Brain microvascular endothelial cell (primary cell): ENCODE measurements around the gene TMEM43.

Experiments
- DNase-seq: peaks from one replicate; pipeline ENCODE4 v3.0.0-alpha.2; 2020
- H3K27ac ChIP-seq: fragments of 250-450 bp; sonication (Bioruptor Pico); 2 replicates; pipeline ENCODE4 v1.5.1; 2020; ENCODE audit warnings: mild to moderate bottlenecking, moderate library complexity
- H3K27me3 ChIP-seq: fragments of 250-450 bp; sonication (Bioruptor Pico); replicated peaks from 2 replicates; pipeline ENCODE4 v1.5.1; 2020; ENCODE audit warnings: mild to moderate bottlenecking
- H3K36me3 ChIP-seq: fragments of 250-450 bp; sonication (Bioruptor Pico); replicated peaks from 2 replicates; pipeline ENCODE4 v1.5.1; 2020; ENCODE audit warnings: mild to moderate bottlenecking
- H3K4me3 ChIP-seq: 2 replicates; pipeline ENCODE4 v1.5.1; 2011; ENCODE audit warnings: low read depth, mild to moderate bottlenecking, control low read depth, low read length, moderate library complexity
- CTCF ChIP-seq: IDR thresholded peaks from 2 replicates; pipeline ENCODE4 v1.5.1; 2011; ENCODE audit warnings: low read depth, mild to moderate bottlenecking, moderate library complexity, low read length, control low read depth, inconsistent platforms; ENCODE audit errors: missing control alignments
- in situ Hi-C: cut with HindIII; loops from 2 replicates; pipeline ENCODE4 v1.10.0; 2017; ENCODE audit warnings: low sequenced_read_pairs, low pct_ligation_motif_present

TMEM43 gene

GRCh38 chr3:14154276-14154675 is 29.4 kb downstream of the TMEM43 start:
- DNase-seq, result no peak
- H3K27me3 ChIP-seq, result no peaks in the 10 kb centered on the region
- in situ Hi-C loops, result no loop called here
- TF ChIP-seq CTCF, result no peak
- peaks cover 51% of the 10 kb centered on the region for H3K36me3 ChIP-seq
- no peak overlapping the region for H3K27ac ChIP-seq
- no peak overlapping the region for H3K4me3 ChIP-seq

GRCh38 chr3:14154895-14155440 is 30.1 kb downstream of the TMEM43 start:
- no peak for TF ChIP-seq CTCF
- DNase-seq, result no peak
- H3K27ac ChIP-seq, result no peak overlapping the region
- in situ Hi-C loops, result no loop called here
- H3K4me3 ChIP-seq, result no peak overlapping the region
- peaks cover 57% of the 10 kb centered on the region for H3K36me3 ChIP-seq
- H3K27me3 ChIP-seq, result no peaks in the 10 kb centered on the region

- Histone ChIP-seq H3K27me3 (no peaks in the 10 kb centered on the region), H3K36me3 (peaks cover 67% of the 10 kb centered on the region), H3K27ac (no peak overlapping the region), H3K4me3 (no peak overlapping the region)
- no peak for DNase-seq
- no peak for TF ChIP-seq CTCF
- in situ Hi-C loops, result no loop called here
Observed at GRCh38 chr3:14156201-14156600, 31.3 kb downstream of the TMEM43 start.

- H3K27me3 ChIP-seq, result no peaks in the 10 kb centered on the region
- H3K4me3 ChIP-seq, result no peak overlapping the region
- in situ Hi-C loops, result no loop called here
- DNase-seq, result no peak
- TF ChIP-seq CTCF, result no peak
- H3K27ac ChIP-seq, result no peak overlapping the region
- peaks cover 65% of the 10 kb centered on the region for H3K36me3 ChIP-seq
Observed at GRCh38 chr3:14156843-14157561, 32.1 kb downstream of the TMEM43 start.

- no peak for TF ChIP-seq CTCF
- no peak overlapping the region for H3K4me3 ChIP-seq
- H3K36me3 ChIP-seq, result peaks cover 73% of the 10 kb centered on the region
Observed at GRCh38 chr3:14157951-14158350, 33.1 kb downstream of the TMEM43 start.

GRCh38 chr3:14158370-14158769 is 33.5 kb downstream of the TMEM43 start:
- no peak for TF ChIP-seq CTCF
- no peak for DNase-seq
- in situ Hi-C loops, result no loop called here
- Histone ChIP-seq H3K27ac (no peak overlapping the region), H3K36me3 (peaks cover 73% of the 10 kb centered on the region), H3K4me3 (no peak overlapping the region), H3K27me3 (no peaks in the 10 kb centered on the region)

More at GRCh38 chr3:14157951-14158350, 33.1 kb downstream of the TMEM43 start:
- DNase-seq, result no peak
- no peak overlapping the region for H3K27ac ChIP-seq
- no peaks in the 10 kb centered on the region for H3K27me3 ChIP-seq
- in situ Hi-C loops, result no loop called here
